Loucy (cell line): ENCODE results near the gene INF2.

ENCODE experiments used
- EZH2phosphoT487 ChIP-seq: fragments of 200-600 bp; IDR thresholded peaks from 2 replicates; pipeline ENCODE4 v1.6.1; 2018; ENCODE audit warnings: antibody characterized with exemption, mild to moderate bottlenecking, moderate library complexity, borderline replicate concordance
- TF ChIP-seq, protein P1 (sequence below): fragments of 200-600 bp; sonication (generic); conservative IDR thresholded peaks from 2 replicates; pipeline ENCODE4 v1.5.1; 2014; ENCODE audit warnings: mild to moderate bottlenecking, antibody characterized with exemption, low read length

GRCh38 chr14:104732931-104733681 lies 43.7 kb downstream of the INF2 start:
- TF ChIP-seq, protein P1, sequence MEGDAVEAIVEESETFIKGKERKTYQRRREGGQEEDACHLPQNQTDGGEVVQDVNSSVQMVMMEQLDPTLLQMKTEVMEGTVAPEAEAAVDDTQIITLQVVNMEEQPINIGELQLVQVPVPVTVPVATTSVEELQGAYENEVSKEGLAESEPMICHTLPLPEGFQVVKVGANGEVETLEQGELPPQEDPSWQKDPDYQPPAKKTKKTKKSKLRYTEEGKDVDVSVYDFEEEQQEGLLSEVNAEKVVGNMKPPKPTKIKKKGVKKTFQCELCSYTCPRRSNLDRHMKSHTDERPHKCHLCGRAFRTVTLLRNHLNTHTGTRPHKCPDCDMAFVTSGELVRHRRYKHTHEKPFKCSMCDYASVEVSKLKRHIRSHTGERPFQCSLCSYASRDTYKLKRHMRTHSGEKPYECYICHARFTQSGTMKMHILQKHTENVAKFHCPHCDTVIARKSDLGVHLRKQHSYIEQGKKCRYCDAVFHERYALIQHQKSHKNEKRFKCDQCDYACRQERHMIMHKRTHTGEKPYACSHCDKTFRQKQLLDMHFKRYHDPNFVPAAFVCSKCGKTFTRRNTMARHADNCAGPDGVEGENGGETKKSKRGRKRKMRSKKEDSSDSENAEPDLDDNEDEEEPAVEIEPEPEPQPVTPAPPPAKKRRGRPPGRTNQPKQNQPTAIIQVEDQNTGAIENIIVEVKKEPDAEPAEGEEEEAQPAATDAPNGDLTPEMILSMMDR = no peak
- no peak for TF ChIP-seq EZH2phosphoT487
